HG02571 (cell line): ENCODE measurements around the gene OLR1.

Experiments
- ATAC-seq: cut with Tn5 transposase; IDR thresholded peaks from one replicate; pipeline ENCODE4 v1.9.1; 2021; ENCODE audit warnings: mild to moderate bottlenecking, moderate library complexity; ENCODE audit not compliant: unreplicated experiment

OLR1 gene

DNA sequence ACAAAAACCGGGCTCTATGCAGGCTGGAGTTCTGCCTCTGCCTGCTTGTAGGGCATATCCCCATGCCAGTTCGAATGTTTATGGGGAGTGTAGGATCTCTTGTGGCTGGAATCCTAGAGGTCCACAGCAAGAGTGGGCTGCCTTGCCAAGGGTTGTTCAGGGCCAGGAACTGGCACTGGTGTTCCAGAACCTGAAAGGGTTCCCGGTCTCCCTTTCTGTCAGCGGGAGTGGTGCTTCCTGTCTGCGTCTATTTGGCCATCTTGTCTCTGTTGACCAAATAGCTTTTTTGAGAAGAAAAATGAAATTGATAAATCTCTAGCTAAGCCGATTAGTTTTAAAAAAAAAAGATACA, 17.8 kb downstream of the OLR1 start:
- no peak for ATAC-seq

GRCh38 chr12:10153271-10154144, 18.4 kb downstream of the OLR1 start:
- ATAC-seq = peak; percentile 59

DNA sequence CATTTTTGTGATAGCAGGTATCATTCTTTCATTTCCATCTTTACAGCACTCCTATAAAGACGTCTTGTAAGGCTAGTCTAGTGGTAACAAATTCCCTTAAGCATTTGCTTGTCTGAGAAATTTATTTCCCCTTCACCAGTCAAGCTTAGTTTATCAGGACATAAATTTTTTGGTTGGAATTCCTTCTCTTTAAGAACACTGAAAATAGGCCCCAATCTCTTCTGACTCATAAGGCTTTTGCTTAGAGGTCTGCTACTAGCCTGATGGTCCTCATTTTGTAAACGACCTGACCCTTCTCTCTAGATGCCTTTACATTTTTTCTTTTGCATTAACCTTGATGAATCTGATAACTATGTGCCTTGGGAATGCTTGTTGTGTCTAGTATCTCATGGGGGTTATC, 20.3 kb downstream of the OLR1 start:
- ATAC-seq = no peak

- ATAC-seq = peak; percentile 65
Observed at GRCh38 chr12:10147714-10148403, 24.1 kb downstream of the OLR1 start.

DNA sequence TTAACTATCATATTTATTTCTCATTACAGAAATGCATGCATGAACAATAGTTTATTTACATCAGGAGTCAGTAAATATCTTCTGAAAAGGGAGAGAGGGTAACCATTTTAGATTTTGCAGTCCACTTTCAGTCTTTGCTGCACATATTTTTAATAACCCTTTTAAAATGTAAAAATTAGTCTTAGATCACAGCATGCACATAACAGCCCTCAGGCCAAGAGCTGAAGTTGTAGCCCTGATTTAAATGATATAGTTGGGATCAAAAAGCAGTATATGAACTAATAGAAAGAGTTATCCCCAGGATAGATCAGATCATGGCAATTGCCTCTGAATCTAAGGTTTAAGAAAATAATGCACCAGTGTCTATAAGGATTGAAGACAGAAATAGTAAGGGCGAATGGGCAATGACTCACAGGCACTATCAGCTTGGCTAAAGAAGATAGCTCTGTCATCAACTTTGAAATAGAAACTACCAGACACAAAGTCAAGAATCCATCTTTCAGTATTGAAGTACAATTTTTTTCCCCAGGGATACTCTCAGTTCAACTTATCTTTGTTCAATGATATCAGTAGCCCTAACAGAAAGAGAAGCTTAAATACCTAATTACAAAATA, 28.8 kb downstream of the OLR1 start:
- no peak for ATAC-seq

- no peak for ATAC-seq
Observed at GRCh38 chr12:10140001-10140400, 31.9 kb downstream of the OLR1 start.

DNA sequence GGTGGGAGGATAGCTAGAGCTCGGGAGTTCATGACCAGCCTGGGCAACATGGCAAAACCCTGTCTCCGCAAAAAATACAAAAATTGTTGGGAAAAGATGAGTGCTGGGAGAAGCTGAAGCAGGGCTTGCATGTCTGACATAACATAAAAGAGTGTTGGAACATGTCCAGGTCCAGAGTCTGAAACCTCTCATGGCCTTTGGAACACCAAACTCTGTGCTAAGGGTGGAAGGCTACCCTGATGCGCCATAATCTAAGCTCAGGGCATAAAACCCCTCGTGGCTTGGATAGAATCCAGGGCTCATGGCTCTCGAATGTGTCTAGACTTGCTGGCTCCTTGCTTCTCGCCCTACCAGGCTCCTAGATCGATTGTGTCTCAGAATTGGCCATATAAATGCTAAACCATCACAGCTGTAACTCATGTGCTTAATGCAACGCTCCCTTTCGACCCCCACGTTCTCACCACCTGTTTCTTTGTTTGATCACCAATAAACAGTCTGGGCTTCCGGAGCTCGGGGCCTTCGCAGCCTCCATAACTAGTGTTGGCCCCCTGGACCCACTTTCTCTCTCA, 35.2 kb downstream of the OLR1 start:
- no peak for ATAC-seq

DNA sequence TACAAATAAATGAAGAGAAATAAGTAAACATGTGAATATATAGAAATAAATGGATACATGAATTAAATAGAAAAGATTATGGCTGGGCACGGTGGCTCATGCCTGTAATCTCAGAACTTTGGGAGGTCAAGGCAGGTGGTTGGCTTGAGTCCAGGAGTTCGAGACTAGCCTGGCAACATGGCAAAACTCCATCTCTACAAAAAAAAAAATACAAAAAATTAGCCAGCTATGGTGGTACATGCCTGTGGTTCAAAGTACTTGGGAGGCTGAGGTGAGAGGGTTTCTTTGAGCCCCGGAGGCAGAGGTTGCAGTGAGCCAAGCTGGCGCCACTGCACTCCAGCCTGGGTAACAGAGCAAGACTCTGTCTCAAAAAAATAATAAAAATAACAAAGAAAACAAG, 36.8 kb downstream of the OLR1 start:
- no peak for ATAC-seq

DNA sequence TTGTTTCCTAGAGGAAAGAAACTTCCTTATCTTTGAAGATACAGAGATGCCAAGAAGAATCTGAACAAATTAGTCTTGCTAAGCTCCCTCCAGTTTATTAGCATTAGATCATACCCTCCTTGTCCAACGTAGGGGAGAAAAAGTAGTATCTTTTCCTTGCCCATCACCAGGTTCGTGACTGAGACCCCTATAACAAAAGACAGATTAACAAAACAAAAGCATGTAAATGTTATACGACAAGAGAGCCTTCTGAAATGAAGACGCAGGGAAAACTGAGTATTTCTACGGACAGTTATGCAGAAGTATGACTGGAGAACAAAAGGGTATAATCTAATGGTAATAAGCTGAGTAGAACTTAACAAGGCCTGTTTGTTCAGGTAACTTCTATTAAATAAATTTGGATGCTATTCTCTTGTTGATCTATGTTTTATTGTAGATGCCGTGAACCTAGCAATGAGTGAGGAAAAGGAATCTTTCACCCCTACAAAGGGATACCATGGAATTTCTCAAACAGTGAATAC, 39.0 kb downstream of the OLR1 start:
- no peak for ATAC-seq

GRCh38 chr12:10131111-10131690, 40.7 kb downstream of the OLR1 start:
- no peak for ATAC-seq

DNA sequence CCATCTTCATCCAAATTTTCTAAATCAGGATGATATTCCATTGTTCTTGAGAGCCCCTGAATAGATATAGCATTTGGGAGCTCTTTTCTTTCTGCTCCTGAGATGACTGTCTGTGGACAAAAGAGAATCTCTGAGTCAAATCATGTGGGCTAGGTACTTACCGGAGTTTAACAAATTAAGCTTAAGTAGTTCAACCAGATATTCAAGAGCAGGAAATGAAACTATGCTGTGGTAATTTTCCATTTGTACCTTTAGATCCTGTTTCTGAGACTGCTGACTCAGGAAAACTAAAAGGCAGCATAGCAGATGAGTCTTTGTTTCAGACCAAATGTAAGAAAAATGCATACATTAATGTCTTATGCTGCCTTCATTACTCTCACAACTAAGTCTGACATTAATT, 41.9 kb downstream of the OLR1 start, which contains the start of gene CLEC7A:
Gene CLEC7A (minus strand): TSS at position 158 of the 400 bp plus-strand sequence. CDS start 117 bp downstream, at position 41.
- peak; percentile 90 for ATAC-seq

- no peak for ATAC-seq
Observed at GRCh38 chr12:10128687-10129086, 43.2 kb downstream of the OLR1 start.

DNA sequence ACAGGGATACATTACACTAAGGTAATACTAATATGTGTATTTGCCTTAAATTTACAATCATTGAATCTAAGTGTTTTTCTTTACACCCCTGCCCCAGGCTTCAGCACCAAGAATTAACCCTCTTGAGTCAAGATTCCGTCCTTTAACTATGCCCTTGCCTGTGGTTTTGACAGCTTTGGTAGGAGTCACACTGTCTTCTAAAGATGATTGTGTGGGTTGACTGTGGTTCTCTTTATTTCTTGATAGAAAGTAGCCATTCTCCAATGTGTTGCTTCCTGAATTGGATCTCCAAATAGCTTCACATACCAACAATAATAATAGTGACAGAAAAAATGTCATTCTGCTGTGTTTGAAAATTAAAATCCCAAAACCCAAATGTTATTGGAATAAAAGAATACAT, 45.5 kb downstream of the OLR1 start:
- ATAC-seq = no peak

DNA sequence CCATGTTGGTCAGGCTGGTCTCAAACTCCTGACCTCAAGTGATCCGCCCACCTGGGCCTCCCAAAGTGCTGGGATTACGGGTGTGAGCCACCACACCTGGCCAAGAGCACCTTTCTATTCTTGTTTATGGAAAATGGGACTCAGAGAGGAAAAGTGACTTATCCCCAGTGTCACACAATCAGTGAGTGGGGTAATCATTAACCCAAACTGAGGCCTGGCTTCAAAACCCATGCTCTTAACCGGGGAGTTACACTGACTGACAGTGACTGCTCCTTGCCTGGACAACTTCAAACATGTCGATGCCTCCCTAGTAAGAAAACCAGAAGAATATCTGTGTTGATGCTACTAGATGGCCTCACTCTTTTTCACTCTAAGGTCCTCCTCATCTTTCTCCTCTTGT, 49.2 kb downstream of the OLR1 start:
- no peak for ATAC-seq

DNA sequence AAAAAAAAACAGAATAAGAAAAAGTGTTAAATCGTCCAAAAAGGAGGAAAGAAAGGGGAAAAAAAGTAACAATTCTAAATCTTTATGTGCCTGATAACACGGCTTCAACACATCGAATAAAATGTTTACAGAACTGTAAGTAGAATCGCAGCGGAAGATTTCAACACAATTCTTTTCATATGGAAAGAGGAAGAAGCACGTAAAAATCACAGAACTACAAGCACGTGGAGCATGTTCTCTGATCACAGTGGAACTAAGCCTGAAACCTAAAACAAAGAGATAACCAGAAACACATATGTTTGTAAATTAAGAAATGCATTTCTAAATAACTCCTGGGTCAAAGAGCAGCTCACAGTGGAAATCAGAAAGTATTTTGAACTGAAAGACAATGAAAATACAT, 50.7 kb downstream of the OLR1 start:
- no peak for ATAC-seq

GRCh38 chr12:10119066-10119465, 52.9 kb downstream of the OLR1 start:
- ATAC-seq = no peak

- no peak for ATAC-seq
Observed at GRCh38 chr12:10115890-10116289, 56.0 kb downstream of the OLR1 start.

DNA sequence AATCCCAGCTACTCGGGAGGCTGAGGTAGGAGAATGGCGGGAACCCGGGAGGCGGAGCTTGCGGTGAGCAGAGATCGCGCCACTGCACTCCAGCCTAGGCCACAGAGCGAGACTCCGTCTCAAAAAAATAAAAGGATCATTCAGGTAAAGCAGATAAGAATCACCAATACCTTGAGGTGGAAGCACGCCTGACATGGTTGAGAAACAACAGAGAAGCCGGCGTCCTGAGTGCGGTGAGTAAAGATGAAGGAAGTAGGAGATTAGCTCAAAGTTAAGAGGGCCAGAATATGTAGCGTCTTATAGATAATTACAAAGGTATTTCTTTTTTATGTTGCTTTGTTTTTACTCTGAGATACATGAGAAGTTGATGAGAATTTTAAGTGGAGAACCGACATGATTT, 56.6 kb downstream of the OLR1 start:
- no peak for ATAC-seq

GRCh38 chr12:10113920-10114319, 58.0 kb downstream of the OLR1 start:
- no peak for ATAC-seq

DNA sequence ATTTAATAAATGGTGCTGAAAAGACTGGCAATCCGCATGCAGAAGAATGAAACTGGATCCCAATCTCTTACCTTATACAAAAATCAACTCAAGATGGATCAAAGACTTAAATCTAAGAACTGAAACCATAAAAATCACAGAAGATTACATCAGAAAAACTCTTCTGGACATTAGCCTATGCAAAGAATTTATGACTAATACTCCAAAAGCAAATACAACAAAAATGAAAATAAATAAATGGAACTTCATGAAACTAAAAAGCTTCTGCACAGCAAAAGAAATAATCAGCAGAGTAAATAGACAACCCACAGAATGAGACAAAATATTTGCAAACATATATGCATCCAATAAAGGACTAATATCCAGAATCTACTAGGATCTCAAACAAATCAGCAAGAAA, 58.9 kb downstream of the OLR1 start:
- no peak for ATAC-seq

DNA sequence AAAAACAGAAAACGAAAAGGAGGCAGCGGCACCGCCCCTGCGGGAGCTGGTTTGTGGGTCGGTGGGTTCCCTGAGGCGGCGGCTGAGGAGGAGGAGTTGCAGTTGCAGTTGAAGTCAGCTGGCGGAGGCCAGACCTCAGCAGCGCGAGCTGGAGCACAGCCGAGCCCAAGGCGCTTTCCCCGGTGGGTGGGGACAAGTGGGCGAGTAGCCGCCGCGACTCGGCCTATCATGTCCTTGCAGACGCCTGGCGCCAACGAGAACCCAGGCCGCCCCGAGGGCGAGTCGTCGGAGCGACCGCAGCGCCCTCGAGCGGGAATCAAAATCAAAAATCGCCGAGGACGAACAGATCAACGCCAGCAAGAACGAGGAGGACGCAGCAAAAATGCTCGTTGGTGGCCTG, 60.5 kb downstream of the OLR1 start:
- ATAC-seq = no peak
